HEK293 (cell line): ENCODE results near the gene FOXM1.

ENCODE experiments used
- YY1 ChIP-seq: fragments of 450-650 bp; formaldehyde crosslinking; IDR thresholded peaks from 2 replicates; pipeline ENCODE4 v1.5.1; 2018; ENCODE audit warnings: missing biosample characterization, missing genetic modification characterization
- ZNF19 ChIP-seq: fragments of 450-650 bp; formaldehyde crosslinking; IDR thresholded peaks from 2 replicates; pipeline ENCODE4; 2016; ENCODE audit warnings: missing biosample characterization, missing genetic modification characterization, low read depth
- ZNF24 ChIP-seq: fragments of 450-650 bp; formaldehyde crosslinking; IDR thresholded peaks from 2 replicates; pipeline ENCODE4 v1.5.1; 2016; ENCODE audit warnings: missing biosample characterization, missing genetic modification characterization
- ZNF366 ChIP-seq: fragments of 450-650 bp; formaldehyde crosslinking; conservative IDR thresholded peaks from 2 replicates; pipeline ENCODE4 v1.5.1; 2016; ENCODE audit warnings: missing biosample characterization, missing genetic modification characterization
- ZNF830 ChIP-seq: fragments of 450-650 bp; IDR thresholded peaks from 2 replicates; pipeline ENCODE4 v1.5.0; 2018; ENCODE audit warnings: missing biosample characterization, missing genetic modification characterization, low read depth, mild to moderate bottlenecking, moderate library complexity

DNA sequence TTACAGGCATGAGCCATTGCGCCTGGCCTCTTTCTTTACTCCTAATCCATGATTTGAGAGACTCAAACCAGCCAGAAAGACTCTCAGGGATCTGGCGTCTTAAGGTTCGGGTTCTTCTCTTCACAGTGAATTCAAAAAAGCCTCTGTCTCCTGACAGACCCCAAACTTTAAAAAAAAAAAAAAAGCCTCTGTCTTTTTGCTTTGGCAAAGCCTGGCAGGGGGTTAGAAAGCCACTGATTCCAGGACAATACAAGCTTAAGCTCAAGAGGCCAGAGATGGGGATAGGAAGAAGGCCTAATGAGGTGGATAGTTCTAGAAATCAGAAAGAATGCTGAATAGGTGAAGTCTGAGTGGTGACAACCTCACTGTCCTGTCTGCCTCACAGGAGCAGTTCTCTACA, 50.9 kb downstream of the FOXM1 start:
- TF ChIP-seq ZNF24 (tag by site-specific recombination) (no peak), ZNF366 (tag by site-specific recombination) (no peak), YY1 (tag by site-specific recombination) (no peak), ZNF19 (tag by site-specific recombination) (no peak), ZNF830 (tag by site-specific recombination) (no peak)
